ENCODE measurements around the gene TUBGCP4. TPM values are rescaled to one million over a fixed set of nuclear protein-coding genes. Genes with fewer than 3 reads are reported as not detected.

The TUBGCP4 gene
- total and polyA plus RNA-seq, 2 of the 4 experiments (the other 2 are of a cell fraction) = 7.9 to 12.7 TPM

GRCh38 chr15:43412096-43412495, 41.2 kb downstream of the TUBGCP4 start:
- POLR2A ChIA-PET (ENCODE audit: unreplicated experiment) = no interaction called here
- H3K23ac ChIP-seq (ENCODE audit: low read depth, low read length) = no peak overlapping the region
- H3K4me1 ChIP-seq (ENCODE audit: control insufficient read depth, insufficient read depth, low read length) = no peaks in the 10 kb centered on the region
- peaks cover 3 to 10% of the 10 kb centered on the region in 2 experiments; a peak in 3 of 4 replicates for H3K79me1 ChIP-seq (ENCODE audit: low read depth in 1 of 2, low read length in 2 of 2)
- no TSS peak for BruUV-seq (replicated peaks)
- in situ Hi-C loops (cut with MboI; ENCODE audit: low sequenced_read_pairs) (no loop called here), dilution Hi-C loops (cut with HindIII; ENCODE audit: low sequenced_read_pairs, unreplicated experiment) (no loop called here), intact Hi-C loops (cut with micrococcal nuclease) (loop anchor here (5.0 kb wide), 1 partner anchor 50 kb away; no protein-coding TSS in a partner anchor)
- no peak overlapping the region for H4K5ac ChIP-seq (ENCODE audit: low read depth, low read length)
- no peak overlapping the region for H3K14ac ChIP-seq (replicated peaks; ENCODE audit: low read depth, low read length)
- no peak for TF ChIP-seq BHLHE40 (IDR thresholded peaks at IDR 0.05; ENCODE audit: low read depth, low read length)
- TF ChIP-seq FOS (IDR thresholded peaks at IDR 0.05; ENCODE audit: low read depth, low read length) = no peak
- TF ChIP-seq CEBPB (IDR thresholded peaks at IDR 0.05; ENCODE audit: low read depth, low read length) = no peak
- no peak for TF ChIP-seq RCOR1 (IDR thresholded peaks at IDR 0.05; ENCODE audit: insufficient replicate concordance, low read length)
- no peak for TF ChIP-seq CTCF (conservative IDR thresholded peaks at IDR 0.05; ENCODE audit: low read depth, low read length)
- no peak for TF ChIP-seq USF2 (IDR thresholded peaks at IDR 0.05; ENCODE audit: low read depth, low read length)
- no peak for TF ChIP-seq MXI1 (IDR thresholded peaks at IDR 0.05; ENCODE audit: borderline replicate concordance, low read depth, low read length)
- TF ChIP-seq MAZ (IDR thresholded peaks at IDR 0.05; ENCODE audit: borderline replicate concordance, low read depth, low read length) = no peak
- no peak for TF ChIP-seq RAD21 (IDR thresholded peaks at IDR 0.05; ENCODE audit: low read length)
- TF ChIP-seq ELK1 (IDR thresholded peaks at IDR 0.05; ENCODE audit: borderline replicate concordance, low read depth, low read length) = no peak
- no peak for TF ChIP-seq POLR2A (IDR thresholded peaks at IDR 0.05; ENCODE audit: low read depth, low read length)
- H2AFZ ChIP-seq (replicated peaks; ENCODE audit: low read length, poor library complexity) = no peak overlapping the region
- H3K9me1 ChIP-seq (ENCODE audit: insufficient read depth, low read length) = peaks cover 5% of the 10 kb centered on the region
- no peak overlapping the region for H3K9ac ChIP-seq (ENCODE audit: low read depth, low read length)
- no peak overlapping the region for H4K91ac ChIP-seq (ENCODE audit: insufficient read depth, low read depth, low read length)
- H2AK5ac ChIP-seq (ENCODE audit: low read depth, low read length) = no peak overlapping the region
- H4K20me1 ChIP-seq (ENCODE audit: insufficient read depth, low read length) = peaks cover under 1% of the 10 kb centered on the region; the same call in 1 of the 2 replicates
- no peak overlapping the region for H2BK120ac ChIP-seq (ENCODE audit: low read depth, low read length)
- peaks cover 48% of the 10 kb centered on the region for H3K36me3 ChIP-seq (ENCODE audit: control insufficient read depth, insufficient read depth, low read length)
- CTCF ChIA-PET = interaction anchor here (1.2 kb wide), 1 partner anchor 9 kb away, joined by 3 read pairs; no protein-coding TSS in a partner anchor
- no peak overlapping the region for H2BK20ac ChIP-seq (ENCODE audit: low read depth, low read length)
- no peak overlapping the region for H3K27ac ChIP-seq (ENCODE audit: insufficient read depth, low read length)
- ATAC-seq (ENCODE audit: low read depth) (no peak), DNase-seq (no peak)
- no peak overlapping the region for H3K4me2 ChIP-seq (ENCODE audit: low read depth, low read length)
- no peak overlapping the region for H2BK15ac ChIP-seq (ENCODE audit: low read depth, low read length)
- no peak overlapping the region for H2AK9ac ChIP-seq (replicated peaks; ENCODE audit: low read depth, low read length, poor library complexity)
- no peak overlapping the region for H3K4me3 ChIP-seq (ENCODE audit: insufficient read depth, low read depth, low read length)
- no peak overlapping the region for H2BK5ac ChIP-seq (ENCODE audit: low read depth, low read length, poor library complexity, severe bottlenecking)
- no peak overlapping the region for H3K4ac ChIP-seq (ENCODE audit: low read depth, low read length)
- H3K56ac ChIP-seq (ENCODE audit: extremely low read depth, insufficient read depth, low read length) = no peak overlapping the region
- WGBS, 2 experiments (ENCODE audit: extremely low coverage in 2 of 2, insufficient read length in 1 of 2) = no CpG with 5 or more reads among the region's 1 CpG
- H4K8ac ChIP-seq (ENCODE audit: low read depth in 2 of 2, low read length in 2 of 2) = no peak overlapping the region
- H3K27me3 ChIP-seq (ENCODE audit: control insufficient read depth, insufficient read depth, low read length) = no peaks in the 10 kb centered on the region
- H3K18ac ChIP-seq (ENCODE audit: low read depth, low read length) = no peak overlapping the region
- H3K9me3 ChIP-seq (ENCODE audit: control insufficient read depth, insufficient read depth, low read length) = no peaks in the 10 kb centered on the region
